GM19438 (cell line): ENCODE results near the gene MAN1C1.
"Not testable (repeated sequence)": the region's sequence is repeated elsewhere in the genome, so short reads cannot be mapped to it uniquely, and the experiment has no call there.

Experiments used
- ATAC-seq: cut with Tn5 transposase; IDR thresholded peaks from one replicate; pipeline ENCODE4 v1.9.1; 2021; ENCODE audit warnings: low read depth; ENCODE audit not compliant: unreplicated experiment

The MAN1C1 gene

GRCh38 chr1:25729790-25730644 is 113.4 kb downstream of the MAN1C1 start:
- no peak for ATAC-seq

DNA sequence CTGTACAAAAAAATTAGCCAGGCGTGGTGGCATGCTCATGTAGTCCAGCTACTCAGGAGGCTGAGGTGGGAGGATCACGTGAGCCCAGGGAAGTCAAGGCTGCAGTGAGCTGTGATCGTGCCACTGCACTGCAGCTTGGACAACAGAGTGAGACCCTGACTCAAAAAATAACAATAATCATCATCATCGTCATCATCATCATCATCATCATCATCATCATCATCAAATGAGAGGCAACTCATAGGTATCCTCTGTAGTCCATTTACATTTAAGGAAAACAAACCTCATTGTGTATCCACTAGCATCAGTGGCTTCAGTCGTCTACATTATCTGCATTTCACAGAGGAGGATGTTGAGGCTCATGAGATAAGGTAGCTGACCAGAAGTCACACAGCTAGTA is 114.6 kb downstream of the MAN1C1 start:
- no peak for ATAC-seq

DNA sequence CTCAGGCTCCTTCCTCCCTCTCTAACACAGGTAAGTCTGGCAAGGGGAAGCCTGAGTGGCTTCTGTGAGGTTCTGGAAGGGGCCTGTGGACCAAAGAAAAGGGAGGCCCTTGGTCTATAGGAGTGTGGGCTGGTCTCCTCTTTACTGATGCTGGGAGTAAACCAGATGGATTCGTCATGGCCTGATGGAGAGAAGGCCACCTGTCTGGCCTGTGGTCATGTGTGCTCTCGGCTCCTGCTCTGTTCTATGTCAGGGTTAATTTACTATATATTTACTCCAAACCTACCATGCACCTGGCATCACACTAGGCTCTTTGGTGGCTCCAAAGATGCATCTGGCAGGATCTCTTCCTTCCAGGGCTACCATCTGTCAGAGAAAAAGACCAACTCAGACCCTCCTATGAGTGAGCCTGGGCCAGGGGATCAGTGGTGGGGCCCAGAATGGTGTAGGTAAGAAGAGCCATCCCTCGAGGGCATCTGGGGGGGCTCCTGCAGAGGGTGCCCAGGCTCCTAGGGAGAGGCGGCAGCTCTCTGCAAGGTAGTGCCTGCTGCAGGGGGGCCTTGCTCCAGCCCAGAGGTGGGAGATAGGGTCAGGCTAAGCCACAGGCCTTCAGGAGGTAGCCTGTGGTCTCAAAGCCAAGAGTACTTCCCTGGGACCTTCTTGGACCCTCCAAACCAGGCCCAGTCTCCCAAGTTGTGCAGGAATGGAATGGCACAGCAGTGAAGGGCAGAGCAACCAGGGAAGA is 115.2 kb downstream of the MAN1C1 start:
- ATAC-seq, result no peak

DNA sequence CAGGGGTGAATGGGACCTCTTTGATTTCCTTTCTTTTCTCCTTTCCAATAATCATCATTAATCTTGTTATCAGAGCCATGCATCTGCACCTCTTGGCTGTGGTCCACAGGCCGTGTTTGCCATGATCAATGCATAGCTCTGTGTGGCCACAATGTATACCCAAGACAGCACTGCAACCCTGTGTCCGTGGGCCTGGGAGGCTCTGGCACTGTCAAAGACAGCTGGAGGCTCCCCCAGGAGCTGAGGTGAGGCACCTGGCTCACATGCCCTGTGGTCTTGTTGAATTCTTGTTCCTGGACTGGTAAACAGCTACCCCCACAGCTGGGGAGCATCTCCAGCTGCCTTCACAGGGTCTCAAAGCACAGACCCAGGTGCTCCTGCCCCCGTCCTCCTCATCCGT is 116.2 kb downstream of the MAN1C1 start:
- ATAC-seq, result no peak

DNA sequence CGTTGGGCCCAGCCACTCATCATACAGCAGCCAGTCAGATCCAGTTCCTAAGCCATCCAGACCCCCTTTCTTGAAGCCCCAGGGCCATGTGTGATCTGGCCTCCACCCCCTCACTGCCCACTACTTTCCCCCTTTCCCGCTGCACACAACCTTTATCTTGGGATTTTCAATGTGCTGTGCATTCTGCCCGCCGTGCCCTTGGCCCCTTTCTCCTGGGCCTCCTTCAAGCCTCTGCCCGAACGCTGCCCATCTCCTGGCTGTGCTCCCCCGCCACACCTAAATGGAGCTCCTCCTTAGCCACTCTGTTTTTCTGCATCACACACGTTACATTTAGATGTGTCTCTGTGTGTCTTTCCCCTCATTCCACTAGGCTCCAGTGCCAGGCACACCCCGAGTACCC is 116.7 kb downstream of the MAN1C1 start:
- ATAC-seq, result no peak

DNA sequence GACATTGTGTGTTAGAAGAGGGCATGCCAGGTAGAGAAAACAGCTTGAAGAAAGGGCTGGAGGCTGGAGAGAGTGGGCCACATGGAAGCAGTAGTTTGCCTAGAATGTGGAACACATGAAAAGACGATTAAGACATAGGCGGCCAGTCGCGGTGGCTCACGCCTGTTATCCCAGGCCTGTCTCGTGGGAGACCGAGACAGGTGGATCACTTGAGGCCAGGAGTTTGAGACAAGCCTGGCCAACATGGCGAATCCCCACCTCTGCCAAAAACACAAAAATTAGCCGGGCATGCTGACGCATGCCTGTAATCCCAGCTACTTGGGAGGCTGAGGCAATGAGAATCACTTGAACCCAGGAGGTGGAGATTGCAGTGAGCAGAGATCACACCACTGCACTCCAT is 118.4 kb downstream of the MAN1C1 start:
- ATAC-seq, result not testable (repeated sequence)

GRCh38 chr1:25735956-25736529 is 119.5 kb downstream of the MAN1C1 start:
- no peak for ATAC-seq

DNA sequence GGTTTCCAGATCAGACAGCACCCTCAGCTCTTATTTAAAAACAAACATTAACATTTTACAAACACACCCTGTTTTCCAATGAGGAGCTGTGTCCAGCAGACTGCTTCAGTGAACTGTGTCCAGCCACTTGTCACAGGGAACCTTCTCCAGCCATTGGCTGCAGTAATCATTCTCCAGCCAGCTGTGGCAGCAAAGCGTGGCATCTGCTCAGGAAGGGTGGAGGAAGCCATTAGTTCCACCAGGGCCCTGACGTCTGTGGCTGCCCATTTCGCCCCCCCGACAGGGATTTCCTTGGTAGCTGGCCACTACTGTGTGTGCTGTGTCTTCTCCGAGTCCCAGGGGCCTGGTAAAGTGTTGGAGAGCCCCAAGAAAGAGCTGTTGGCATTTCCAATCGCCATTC is 120.5 kb downstream of the MAN1C1 start:
- no peak for ATAC-seq

DNA sequence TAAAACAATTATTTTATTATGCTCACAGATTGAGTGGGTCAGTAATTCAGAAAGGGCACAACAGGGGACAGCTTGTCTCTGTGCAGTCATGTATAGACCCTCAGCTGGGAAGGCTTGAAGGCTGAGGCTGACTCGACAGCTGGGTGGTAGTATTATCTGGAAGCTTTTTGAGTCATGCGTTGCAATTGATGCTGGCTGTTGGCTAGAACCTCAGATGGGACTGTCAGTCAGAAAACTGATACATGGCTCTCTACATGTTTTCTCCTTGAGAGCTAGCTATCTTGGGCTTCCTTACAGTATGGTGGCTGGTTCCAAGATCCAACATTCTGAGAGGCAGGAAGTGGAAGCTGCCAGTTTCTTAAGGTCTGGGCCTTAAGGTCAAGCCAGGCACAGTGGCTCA is 121.9 kb downstream of the MAN1C1 start:
- no peak for ATAC-seq

DNA sequence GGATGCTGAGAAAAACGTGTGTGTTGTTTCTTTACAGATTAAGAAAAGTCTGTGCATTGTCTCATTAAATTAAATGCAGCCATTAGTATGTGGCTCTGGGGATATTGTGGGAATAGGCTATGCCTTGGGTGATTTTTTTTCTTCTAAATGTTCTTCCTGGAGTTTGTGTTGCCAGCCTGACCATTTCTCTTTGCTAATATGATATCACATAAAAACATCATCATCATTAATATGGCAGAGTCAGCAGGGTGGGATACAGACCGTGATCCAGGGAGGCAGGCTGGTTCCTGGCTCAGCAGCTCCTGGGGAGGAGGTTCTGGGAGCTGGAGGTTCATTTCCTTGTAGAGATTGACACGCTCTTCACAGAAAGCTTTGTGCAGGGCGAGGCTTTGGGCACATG is 122.8 kb downstream of the MAN1C1 start:
- no peak for ATAC-seq

GRCh38 chr1:25740071-25740470 is 123.5 kb downstream of the MAN1C1 start:
- no peak for ATAC-seq

- ATAC-seq, result no peak
These were observed 125.7 kb downstream of the MAN1C1 start for GRCh38 chr1:25742316-25742715.

DNA sequence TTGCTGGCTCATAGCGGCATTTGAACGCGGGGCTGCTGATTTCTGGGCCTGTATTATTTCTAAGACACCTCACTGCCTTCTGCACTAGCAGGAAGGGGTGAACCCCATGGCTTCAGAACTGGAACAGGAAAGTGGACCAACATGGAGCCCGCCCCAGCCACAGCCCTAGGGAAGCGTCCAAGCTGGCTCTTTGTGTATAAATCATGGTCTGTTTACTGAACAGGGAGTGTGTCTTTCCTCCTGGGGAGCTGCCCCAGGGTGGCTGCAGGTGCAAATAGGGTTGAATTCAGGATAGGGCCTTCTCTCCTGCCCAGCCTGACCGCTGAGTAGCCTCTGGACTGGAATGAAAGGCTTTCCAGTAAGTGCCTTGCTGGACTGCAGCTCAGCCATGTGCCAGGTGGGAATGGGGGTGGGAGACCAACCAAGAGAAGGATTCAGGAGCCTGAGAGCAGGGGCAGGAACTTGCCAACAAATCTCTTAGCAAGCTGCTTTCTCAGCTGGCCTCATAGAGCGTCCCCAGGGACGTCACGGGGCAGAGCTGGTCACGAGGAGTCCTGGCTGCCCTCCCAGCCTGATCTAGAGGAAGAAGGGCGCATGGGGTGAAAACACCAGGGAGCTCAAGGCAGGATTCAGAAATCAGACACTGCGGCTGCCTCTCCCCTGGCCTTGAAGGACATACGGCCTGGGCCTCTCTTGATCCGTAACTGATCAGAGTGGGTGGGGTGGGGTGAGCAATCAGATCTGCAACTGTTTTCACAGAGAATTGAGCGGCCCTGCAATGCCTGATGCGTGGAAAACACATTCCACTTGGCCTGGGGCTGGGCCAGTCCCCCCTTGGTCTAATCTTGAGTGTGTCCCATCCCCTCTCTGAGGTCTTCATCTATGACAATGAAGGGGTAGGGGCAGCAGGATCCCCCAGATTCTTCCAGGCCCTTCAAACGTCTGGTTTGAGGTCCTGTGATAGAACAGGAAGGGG is 126.9 kb downstream of the MAN1C1 start:
- no peak for ATAC-seq

GRCh38 chr1:25744140-25744581 is 127.6 kb downstream of the MAN1C1 start:
- no peak for ATAC-seq

DNA sequence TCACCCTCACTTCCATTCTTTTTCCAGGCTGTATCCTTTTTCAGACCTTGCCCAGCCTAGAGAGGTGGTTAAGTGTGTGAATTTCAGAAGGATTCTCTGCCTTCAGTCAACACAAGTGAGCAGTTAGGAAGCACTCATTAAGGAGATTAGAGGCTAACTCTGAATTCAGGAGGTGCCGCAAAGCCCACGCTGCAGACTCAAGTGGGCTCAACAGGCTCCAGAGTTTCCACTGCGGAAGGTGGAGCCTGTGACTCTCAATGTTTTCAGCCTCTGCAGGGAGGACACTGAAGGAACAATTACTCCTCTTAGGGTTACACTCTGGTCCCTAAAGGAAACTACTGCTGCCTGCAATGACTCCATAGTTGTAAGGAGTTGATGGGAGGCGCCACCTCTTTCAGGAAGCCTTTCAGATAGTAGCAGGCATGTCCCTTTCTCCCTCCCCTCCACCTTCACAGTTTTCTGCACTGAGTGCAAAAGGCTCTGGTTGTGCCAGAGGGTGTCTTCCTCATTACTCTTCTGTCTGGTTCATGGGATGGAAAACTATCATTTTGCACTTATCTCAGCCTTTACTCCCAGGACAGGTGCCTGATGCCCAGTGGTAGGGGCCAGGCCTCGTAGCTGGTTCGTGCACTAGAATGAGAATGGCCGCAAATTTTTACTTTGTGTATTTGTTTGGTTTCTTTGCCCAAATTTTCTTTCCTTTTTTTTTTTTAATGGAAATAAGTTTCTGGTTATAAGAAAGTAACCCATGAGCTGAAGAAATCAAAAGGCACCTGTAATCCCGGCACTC is 128.2 kb downstream of the MAN1C1 start:
- no peak for ATAC-seq

DNA sequence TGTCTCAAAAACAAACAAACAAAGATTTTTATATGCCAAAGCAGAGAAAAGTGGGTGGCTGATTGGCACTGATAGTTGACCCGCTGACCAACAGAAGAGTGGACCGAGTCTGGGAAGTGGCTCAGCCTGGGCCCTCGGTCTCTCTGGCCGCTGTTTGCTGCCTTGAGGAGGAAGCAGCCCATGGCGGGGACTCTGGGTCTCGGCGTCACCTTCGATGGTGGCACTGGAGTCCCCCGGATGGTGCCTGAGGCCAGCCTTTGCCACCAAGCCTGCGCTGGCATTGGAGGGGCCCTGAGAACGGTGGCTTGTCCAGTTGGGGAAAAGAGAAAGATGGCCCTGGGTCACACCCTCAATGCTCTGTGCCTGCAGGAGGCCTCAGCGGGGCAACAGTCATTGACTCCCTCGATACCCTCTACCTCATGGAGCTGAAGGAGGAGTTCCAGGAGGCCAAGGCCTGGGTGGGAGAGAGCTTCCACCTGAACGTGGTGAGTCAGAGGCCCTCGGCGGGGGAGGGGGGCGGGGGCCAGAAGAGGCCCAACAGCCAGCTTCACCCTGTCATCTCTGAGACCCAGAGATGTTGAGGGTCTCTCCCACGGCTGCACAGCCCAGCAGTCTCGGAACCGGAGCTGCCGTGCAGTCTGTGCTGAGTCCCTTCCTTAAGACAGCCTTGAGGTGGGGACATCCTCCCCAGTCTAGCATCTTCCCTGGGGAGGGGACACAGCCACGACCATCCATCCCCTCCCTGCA is 129.9 kb downstream of the MAN1C1 start:
- ATAC-seq, result no peak

DNA sequence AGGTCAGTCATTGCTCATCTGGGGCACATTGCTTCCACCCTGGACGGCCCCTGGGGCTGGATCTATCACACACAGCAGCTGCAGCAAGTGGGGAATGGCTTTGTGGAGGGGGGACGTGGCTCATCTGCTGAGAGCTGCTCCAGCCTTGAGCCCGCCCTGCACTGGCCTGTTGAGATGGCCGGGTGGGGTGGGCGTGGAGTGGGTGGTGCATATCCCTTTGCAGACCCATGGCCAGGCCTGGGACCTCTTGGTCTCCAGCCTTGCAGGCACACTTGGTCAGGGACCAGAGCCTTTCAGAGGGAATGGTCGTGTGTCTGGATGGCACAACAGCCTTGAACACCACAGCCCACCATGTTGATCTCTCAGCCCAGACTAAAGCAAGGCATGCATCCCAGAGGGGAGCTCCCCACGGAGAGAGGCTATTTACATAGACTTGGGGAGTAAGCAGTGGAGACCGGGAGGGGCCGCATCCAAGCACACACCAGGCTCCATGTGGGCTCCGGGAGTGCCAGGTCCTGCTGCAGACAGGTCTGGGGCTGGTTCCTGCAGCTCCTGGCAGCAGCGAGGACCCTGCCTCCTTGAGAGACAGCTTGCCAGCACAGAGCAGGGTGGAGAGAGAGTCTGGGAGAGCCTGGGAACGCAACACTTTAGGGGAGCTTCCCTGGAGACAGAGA is 130.6 kb downstream of the MAN1C1 start:
- no peak for ATAC-seq

GRCh38 chr1:25748531-25749205 is 132.1 kb downstream of the MAN1C1 start:
- ATAC-seq, result no peak
